ENCODE results near the gene HOXB9. TPM values are rescaled to one million over a fixed set of nuclear protein-coding genes. Genes with fewer than 3 reads are reported as not detected.

HOXB9 gene
- total RNA-seq, 6 donors from 2014 or later: 0.20 to 0.30 (median 0.29) TPM; not detected in 3

DNA sequence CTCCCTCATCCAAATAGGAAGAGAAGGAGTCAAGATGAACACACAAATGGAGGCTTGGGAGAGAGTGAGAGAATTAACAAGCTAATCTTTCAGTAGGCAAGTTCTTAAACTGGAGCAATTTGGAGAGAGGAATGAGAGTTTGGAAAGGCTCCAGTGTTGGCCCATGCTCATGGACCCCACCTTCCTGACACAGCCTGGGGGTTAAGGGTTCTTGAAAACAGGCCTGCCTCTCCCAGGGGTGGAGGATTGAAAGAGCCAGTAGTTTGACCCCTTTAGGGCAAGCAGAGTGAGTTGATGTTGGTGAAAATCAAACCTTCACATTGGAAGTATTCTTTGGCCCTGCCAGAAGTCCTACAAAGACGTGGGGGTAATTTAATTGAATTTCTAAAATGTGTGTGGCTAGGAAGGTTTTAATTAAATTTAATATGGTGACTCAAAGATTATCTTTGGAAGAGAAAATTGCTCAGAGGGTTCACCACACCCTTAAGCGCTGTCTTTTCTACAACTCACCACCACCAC is 41.9 kb downstream of the HOXB9 start:
- DNase-seq (no peak), ATAC-seq (ENCODE audit: low FRiP score in 2 of 2) (peak in 1 of 2 donors; percentile 34)
- Histone ChIP-seq H3K9me3 (no peaks in the 10 kb centered on the region), H3K36me3 (no peaks in the 10 kb centered on the region), H3K4me1 (peaks cover 32 to 52% (median 35%) of the 10 kb centered on the region in 4 donors), H3K4me3 (no peak overlapping the region), H3K27me3 (peaks cover 0 to 64% (median 35%) of the 10 kb centered on the region in 4 donors), H3K27ac (peak overlapping the region in 3 of 4 donors; percentile 89 to 90 (median 90))
- TF ChIP-seq, protein P1, sequence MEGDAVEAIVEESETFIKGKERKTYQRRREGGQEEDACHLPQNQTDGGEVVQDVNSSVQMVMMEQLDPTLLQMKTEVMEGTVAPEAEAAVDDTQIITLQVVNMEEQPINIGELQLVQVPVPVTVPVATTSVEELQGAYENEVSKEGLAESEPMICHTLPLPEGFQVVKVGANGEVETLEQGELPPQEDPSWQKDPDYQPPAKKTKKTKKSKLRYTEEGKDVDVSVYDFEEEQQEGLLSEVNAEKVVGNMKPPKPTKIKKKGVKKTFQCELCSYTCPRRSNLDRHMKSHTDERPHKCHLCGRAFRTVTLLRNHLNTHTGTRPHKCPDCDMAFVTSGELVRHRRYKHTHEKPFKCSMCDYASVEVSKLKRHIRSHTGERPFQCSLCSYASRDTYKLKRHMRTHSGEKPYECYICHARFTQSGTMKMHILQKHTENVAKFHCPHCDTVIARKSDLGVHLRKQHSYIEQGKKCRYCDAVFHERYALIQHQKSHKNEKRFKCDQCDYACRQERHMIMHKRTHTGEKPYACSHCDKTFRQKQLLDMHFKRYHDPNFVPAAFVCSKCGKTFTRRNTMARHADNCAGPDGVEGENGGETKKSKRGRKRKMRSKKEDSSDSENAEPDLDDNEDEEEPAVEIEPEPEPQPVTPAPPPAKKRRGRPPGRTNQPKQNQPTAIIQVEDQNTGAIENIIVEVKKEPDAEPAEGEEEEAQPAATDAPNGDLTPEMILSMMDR (IDR thresholded peaks at IDR 0.05): no peak
- TF ChIP-seq POLR2A (IDR thresholded peaks at IDR 0.05): no peak
- TF ChIP-seq POLR2AphosphoS5 (IDR thresholded peaks at IDR 0.05): no peak
- TF ChIP-seq EP300 (IDR thresholded peaks at IDR 0.05): no peak
- WGBS, 2 donors: 38 to 46% methylated on average over 2 of the region's 2 CpGs

DNA sequence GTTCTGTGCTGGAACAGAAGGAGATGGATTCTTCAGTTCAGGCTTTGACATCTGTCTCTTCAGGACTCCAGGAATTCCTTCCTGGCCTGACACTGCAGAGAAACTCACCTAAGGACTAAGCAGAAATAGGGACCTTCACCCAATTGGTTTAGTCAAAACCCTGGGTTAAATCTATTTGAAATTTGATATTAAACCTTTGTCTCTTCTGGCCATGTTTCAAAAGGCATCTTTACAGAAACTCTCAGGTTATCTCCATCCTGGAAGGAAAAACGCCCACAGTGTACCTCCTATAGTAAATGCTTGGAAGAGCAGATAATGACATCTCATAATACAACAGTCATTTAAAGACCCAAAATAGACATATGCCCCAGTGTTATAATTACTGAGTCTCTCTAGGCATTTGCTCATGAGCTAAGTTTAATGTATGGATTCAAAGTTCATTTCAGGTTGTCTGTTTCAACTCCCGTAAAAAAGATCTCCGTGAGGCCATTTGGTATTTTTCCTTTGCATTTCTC is 42.4 kb downstream of the HOXB9 start:
- 60 to 67% methylated on average over 3 of the region's 3 CpGs for whole genome bisulfite sequencing, 2 donors
- Histone ChIP-seq H3K27me3 (peaks cover 0 to 68% (median 37%) of the 10 kb centered on the region in 4 donors), H3K4me3 (no peak overlapping the region), H3K9me3 (no peaks in the 10 kb centered on the region), H3K36me3 (no peaks in the 10 kb centered on the region), H3K4me1 (peaks cover 32 to 52% (median 35%) of the 10 kb centered on the region in 4 donors), H3K27ac (peak overlapping the region in 3 of 4 donors; percentile 89 to 94 (median 90))
- DNase-seq (no peak), ATAC-seq (ENCODE audit: low FRiP score in 2 of 2) (no peak)
- TF ChIP-seq EP300 (IDR thresholded peaks at IDR 0.05) (no peak), POLR2A (IDR thresholded peaks at IDR 0.05) (no peak), POLR2AphosphoS5 (IDR thresholded peaks at IDR 0.05) (no peak)
- TF ChIP-seq, protein P1 (IDR thresholded peaks at IDR 0.05): no peak

DNA sequence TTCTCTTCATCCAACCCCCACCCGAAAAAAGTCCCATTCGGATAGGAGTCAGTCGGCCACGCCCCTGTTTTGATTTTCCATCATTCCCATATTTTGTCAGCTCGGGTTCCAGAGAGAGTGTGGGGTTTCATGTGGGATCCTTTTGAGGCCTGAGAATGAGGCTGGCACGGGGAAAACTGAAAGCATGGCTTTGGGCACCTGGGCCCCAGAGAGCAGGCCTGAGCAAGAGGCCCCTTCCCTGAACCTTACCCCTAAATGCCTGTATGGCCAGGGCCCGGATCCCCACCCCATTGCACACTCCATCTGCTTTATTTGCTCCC is 43.4 kb downstream of the HOXB9 start:
- Histone ChIP-seq H3K27me3 (peaks cover 0 to 78% (median 42%) of the 10 kb centered on the region in 4 donors), H3K9me3 (no peaks in the 10 kb centered on the region), H3K4me1 (peaks cover 32 to 44% (median 35%) of the 10 kb centered on the region in 4 donors), H3K27ac (peak overlapping the region; percentile 80 to 94 (median 86)), H3K4me3 (peak overlapping the region in 2 of 4 donors; percentile 47 to 48), H3K36me3 (no peaks in the 10 kb centered on the region)
- 30 to 32% methylated on average over 7 of the region's 7 CpGs for WGBS, 2 donors
- ATAC-seq (ENCODE audit: low FRiP score in 2 of 2): no peak
- TF ChIP-seq, protein P1 (IDR thresholded peaks at IDR 0.05): no peak
- TF ChIP-seq EP300 (IDR thresholded peaks at IDR 0.05) (no peak), POLR2AphosphoS5 (IDR thresholded peaks at IDR 0.05) (no peak), POLR2A (IDR thresholded peaks at IDR 0.05) (no peak)
- DNase-seq: no peak

DNA sequence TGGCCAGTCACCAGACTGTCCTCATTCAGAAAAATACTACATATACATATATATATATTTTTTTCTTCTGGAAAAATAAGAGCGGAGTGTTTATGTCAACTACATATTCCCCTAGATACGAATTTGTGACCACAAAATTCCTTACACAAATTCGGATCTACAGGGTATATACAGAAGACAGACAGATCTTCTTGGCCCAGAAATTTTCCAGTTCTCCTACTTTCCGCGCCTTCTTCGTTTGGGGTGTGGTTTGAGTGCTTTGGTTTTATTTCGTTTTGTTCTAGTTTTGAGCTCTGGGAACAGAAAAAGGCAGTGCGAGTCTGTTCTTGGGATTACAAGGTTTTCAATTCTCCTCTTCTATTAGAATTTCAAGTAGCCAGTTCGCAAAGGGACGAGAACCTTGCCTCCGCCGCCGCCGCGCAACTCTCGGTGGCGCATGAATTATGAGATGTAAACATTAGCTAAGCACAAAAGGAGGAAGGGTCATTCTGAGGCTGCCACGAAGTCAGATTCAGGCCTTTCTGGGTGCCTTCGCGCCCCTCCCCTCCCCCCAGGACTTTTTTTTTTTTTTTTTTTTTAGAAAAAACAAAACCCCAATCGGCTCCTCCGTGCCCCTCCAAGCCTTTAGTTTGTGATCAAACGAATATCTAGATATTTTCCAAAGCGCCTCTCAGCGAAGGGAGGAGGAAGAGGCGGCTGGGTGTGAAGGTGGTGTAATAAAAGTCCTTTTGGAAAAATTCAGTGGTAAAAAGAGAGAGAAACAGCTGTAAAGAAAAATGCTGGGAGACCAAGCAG is 46.2 kb downstream of the HOXB9 start:
- Histone ChIP-seq H3K27me3 (peaks cover 0 to 83% (median 45%) of the 10 kb centered on the region in 4 donors), H3K27ac (peak overlapping the region; percentile 80 to 94 (median 86)), H3K9me3 (no peaks in the 10 kb centered on the region), H3K4me1 (peaks cover 18 to 33% (median 22%) of the 10 kb centered on the region in 4 donors), H3K36me3 (no peaks in the 10 kb centered on the region), H3K4me3 (peak overlapping the region in 2 of 4 donors; percentile 47 to 48)
- 24 to 26% methylated on average over 26 of the region's 26 CpGs for WGBS, 2 donors
- TF ChIP-seq, protein P1 (IDR thresholded peaks at IDR 0.05): no peak
- TF ChIP-seq POLR2AphosphoS5 (IDR thresholded peaks at IDR 0.05): peak in 1 of 2 donors; percentile 42
- TF ChIP-seq POLR2A (IDR thresholded peaks at IDR 0.05): no peak
- ATAC-seq (ENCODE audit: low FRiP score in 2 of 2) (no peak), DNase-seq (peak in 1 of 2 donors; percentile 77)
